BE2C (cell line): ENCODE results near the gene SIAH2.

Source experiments
- DNase-seq: peaks from one replicate; pipeline ENCODE4 v3.0.0-alpha.2; 2020
- H3K27me3 ChIP-seq: fragments of 250-450 bp; sonication (Bioruptor Pico); 2 replicates; pipeline ENCODE4 v1.5.1; 2020; ENCODE audit warnings: mild to moderate bottlenecking
- H3K36me3 ChIP-seq: fragments of 250-450 bp; sonication (Bioruptor Pico); 2 replicates; pipeline ENCODE4 v1.5.1; 2020; ENCODE audit warnings: mild to moderate bottlenecking
- H3K4me1 ChIP-seq: fragments of 250-450 bp; sonication (Bioruptor Pico); 2 replicates; pipeline ENCODE4 v1.5.1; 2020
- H3K4me3 ChIP-seq: 2 replicates; pipeline ENCODE4 v1.5.1; 2011; ENCODE audit warnings: low read depth, low read length
- H3K9me3 ChIP-seq: fragments of 250-450 bp; sonication (Bioruptor Pico); 2 replicates; pipeline ENCODE4 v1.5.1; 2020
- TF ChIP-seq, protein P1 (sequence below): IDR thresholded peaks from 2 replicates; pipeline ENCODE4 v1.5.1; 2012; ENCODE audit warnings: mild to moderate bottlenecking, low read depth, low read length

The SIAH2 gene

DNA sequence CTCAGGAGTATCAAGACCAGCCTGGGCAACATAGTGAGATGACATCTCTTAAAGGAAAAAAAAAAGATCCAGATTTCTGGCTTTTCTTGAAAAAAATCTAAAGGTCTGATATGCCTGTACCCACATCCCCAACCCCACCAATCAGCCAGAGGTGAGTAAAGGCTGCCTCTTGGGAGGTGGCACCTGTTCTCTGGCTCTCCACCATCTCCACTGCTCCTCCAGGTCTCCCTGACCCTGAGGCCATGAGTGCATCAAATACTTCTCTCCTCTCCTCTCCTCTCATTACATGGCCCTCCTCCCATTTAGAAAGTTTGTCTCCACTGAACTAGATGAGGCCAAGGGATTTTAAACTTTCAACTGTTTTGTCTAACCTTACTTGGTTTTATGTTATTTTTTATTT lies 5.2 kb downstream of the SIAH2 start:
- TF ChIP-seq, protein P1, sequence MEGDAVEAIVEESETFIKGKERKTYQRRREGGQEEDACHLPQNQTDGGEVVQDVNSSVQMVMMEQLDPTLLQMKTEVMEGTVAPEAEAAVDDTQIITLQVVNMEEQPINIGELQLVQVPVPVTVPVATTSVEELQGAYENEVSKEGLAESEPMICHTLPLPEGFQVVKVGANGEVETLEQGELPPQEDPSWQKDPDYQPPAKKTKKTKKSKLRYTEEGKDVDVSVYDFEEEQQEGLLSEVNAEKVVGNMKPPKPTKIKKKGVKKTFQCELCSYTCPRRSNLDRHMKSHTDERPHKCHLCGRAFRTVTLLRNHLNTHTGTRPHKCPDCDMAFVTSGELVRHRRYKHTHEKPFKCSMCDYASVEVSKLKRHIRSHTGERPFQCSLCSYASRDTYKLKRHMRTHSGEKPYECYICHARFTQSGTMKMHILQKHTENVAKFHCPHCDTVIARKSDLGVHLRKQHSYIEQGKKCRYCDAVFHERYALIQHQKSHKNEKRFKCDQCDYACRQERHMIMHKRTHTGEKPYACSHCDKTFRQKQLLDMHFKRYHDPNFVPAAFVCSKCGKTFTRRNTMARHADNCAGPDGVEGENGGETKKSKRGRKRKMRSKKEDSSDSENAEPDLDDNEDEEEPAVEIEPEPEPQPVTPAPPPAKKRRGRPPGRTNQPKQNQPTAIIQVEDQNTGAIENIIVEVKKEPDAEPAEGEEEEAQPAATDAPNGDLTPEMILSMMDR = no peak

DNA sequence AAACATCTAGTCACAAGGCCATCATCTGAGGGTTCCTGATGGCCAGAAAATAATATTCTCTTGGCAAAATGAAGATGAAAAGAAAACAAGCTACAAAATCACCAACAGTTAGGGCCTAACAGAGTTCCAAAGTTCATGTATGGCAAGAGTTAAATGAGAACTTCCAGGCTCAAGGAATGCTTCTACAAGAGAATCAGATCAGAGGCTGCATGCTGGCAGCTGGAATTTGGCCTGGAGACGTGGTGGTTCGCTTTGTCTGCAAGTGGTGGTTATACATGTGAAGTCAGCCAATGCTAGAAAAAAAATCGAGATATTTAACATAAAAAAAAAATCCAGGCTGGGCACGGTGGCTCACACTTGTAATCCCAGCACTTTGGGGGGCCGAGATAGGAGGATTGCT lies 5.6 kb downstream of the SIAH2 start:
- peaks cover 22% of the 10 kb centered on the region for H3K36me3 ChIP-seq
- DNase-seq = no peak
- TF ChIP-seq, protein P1 = no peak
- H3K4me1 ChIP-seq = peaks cover 2% of the 10 kb centered on the region; the same call in 1 of the 2 replicates
- no peaks in the 10 kb centered on the region for H3K27me3 ChIP-seq
- no peak overlapping the region for H3K4me3 ChIP-seq
- no peaks in the 10 kb centered on the region for H3K9me3 ChIP-seq

More for the DNA sequence above, 5.2 kb downstream of the SIAH2 start:
- H3K9me3 ChIP-seq = no peaks in the 10 kb centered on the region
- H3K27me3 ChIP-seq = no peaks in the 10 kb centered on the region
- peaks cover 2% of the 10 kb centered on the region; the same call in 1 of the 2 replicates for H3K4me1 ChIP-seq
- no peak for DNase-seq
- H3K4me3 ChIP-seq = no peak overlapping the region
- peaks cover 22% of the 10 kb centered on the region for H3K36me3 ChIP-seq

DNA sequence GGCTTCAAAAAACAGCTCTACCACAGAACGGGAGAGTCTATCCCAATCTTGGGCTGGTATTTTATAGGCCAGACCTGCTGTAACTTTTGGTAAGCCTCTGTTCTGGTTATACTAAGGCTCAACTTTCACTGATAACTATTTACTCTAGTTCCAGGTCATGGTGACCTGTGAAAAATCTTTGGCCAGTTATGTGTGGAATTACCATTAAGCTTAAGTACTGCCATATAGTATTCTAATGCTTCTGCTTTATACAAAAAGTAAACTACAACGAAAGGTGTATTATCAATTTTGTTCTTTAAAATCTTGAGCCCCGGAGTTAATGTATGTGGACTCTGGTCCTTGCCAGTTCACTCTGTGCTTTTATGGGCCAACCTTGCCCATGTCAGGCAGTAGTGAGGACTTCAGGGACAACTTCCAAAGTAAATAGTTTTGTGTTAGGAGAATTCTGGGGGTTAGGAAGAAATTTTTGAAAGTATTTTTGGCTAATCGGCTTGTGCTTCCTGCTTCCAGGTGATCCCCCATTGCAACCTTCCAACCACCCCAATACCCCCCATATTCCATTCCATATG lies 6.4 kb downstream of the SIAH2 start:
- no peaks in the 10 kb centered on the region for H3K9me3 ChIP-seq
- peaks cover 22% of the 10 kb centered on the region for H3K36me3 ChIP-seq
- TF ChIP-seq, protein P1 = no peak
- H3K4me1 ChIP-seq = peaks cover 2% of the 10 kb centered on the region; the same call in 1 of the 2 replicates
- no peak for DNase-seq
- H3K4me3 ChIP-seq = no peak overlapping the region
- H3K27me3 ChIP-seq = no peaks in the 10 kb centered on the region

DNA sequence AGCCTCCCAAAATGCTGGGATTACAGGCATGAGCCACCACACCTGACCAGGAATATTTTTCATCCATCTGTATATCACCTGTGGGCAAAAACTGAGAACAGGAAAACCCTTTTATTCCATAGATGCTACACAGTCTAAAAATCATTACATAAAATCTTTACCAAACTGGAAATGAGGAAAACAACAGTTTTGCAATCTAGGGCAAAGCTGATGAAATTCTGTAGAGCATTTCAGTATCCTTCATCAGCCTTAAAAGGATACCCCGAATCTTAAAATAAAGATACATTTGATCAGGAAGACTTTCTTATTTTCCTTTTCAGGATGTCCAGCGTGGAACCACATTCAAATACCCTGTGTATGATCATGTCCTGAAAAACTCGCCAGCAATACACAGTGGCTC lies 7.1 kb downstream of the SIAH2 start:
- no peaks in the 10 kb centered on the region for H3K9me3 ChIP-seq
- DNase-seq = no peak
- H3K36me3 ChIP-seq = peaks cover 22% of the 10 kb centered on the region
- no peaks in the 10 kb centered on the region for H3K27me3 ChIP-seq
- no peak overlapping the region for H3K4me3 ChIP-seq
- TF ChIP-seq, protein P1 = no peak
- peaks cover 2% of the 10 kb centered on the region; the same call in 1 of the 2 replicates for H3K4me1 ChIP-seq

DNA sequence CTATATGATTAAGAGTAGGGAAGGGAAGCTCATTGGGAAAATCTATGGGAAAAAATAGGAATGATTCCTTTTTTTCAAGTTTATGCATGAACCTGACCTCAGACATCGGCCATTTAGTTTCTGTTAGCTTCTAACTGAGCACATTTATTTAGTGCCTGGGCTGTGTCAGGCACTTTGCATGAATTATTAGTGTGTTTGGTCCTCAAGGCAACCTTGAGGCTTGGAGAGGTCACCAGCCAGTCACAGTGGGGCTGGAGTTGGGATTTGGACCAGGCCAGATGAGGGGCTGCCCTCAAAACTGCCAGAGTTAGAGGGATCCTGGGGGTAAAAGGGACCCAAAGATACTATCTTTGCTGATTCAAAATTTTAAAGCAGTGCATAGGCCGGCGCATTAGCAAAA lies 8.1 kb downstream of the SIAH2 start:
- Histone ChIP-seq H3K27me3 (no peaks in the 10 kb centered on the region), H3K36me3 (peaks cover 27% of the 10 kb centered on the region), H3K9me3 (no peaks in the 10 kb centered on the region), H3K4me1 (no peaks in the 10 kb centered on the region), H3K4me3 (no peak overlapping the region)
- TF ChIP-seq, protein P1 = no peak
- DNase-seq = no peak

DNA sequence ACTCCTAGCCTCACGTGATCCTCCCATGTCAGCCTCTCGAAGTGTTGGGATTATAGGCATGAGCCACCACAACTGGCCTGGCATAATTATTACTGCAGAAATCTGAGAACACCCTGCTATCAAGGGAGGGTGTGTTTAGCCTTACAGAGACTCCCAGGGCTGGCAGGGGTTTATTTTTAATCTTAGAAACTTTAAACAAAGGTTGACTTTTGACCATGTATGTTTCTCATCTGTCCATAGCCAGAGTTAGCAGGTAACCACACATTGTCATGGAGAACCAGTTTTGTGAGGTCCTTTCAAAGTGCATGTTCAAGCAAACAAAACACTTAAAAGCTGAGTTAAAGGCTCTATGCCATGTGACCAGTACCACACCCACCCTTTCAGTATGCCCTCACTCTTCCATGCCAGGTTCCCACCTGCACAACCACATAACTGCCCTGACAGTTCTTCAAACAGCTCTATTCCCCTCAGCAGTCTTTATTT lies 11.1 kb downstream of the SIAH2 start:
- H3K4me3 ChIP-seq = no peak overlapping the region
- no peaks in the 10 kb centered on the region for H3K9me3 ChIP-seq
- no peaks in the 10 kb centered on the region for H3K27me3 ChIP-seq
- TF ChIP-seq, protein P1 = no peak
- peaks cover 19% of the 10 kb centered on the region for H3K36me3 ChIP-seq
- H3K4me1 ChIP-seq = no peaks in the 10 kb centered on the region
- DNase-seq = no peak
